ENCODE data around the gene KLC4.
"Not testable (repeated sequence)": the region's sequence is repeated elsewhere in the genome, so short reads cannot be mapped to it uniquely, and the experiment has no call there.

The KLC4 gene

GRCh38 chr6:43074847-43075669, 15.6 kb downstream of the KLC4 start:
- no peak for DNase-seq

GRCh38 chr6:43075670-43076463, 16.4 kb downstream of the KLC4 start, which contains the start of gene PTK7:
Gene PTK7, plus strand, starts transcription at chr6:43076314. Its CDS starts 175 bp downstream, at chr6:43076489.
- no peak for DNase-seq

- no peak for DNase-seq
These were observed 17.3 kb downstream of the KLC4 start for GRCh38 chr6:43076464-43077332.

- no peak for DNase-seq
These were observed 17.9 kb downstream of the KLC4 start for GRCh38 chr6:43077333-43077809.

- no peak for DNase-seq
These were observed 18.6 kb downstream of the KLC4 start for GRCh38 chr6:43077981-43078511.

- DNase-seq = no peak
These were observed 19.3 kb downstream of the KLC4 start for GRCh38 chr6:43078691-43079090.

GRCh38 chr6:43081043-43081442, 21.6 kb downstream of the KLC4 start:
- DNase-seq = no peak

GRCh38 chr6:43081922-43082321, 22.5 kb downstream of the KLC4 start:
- not testable (repeated sequence) for DNase-seq

GRCh38 chr6:43082806-43083655, 23.6 kb downstream of the KLC4 start:
- no peak for DNase-seq

- DNase-seq = no peak
These were observed 26.7 kb downstream of the KLC4 start for GRCh38 chr6:43086022-43086658.

GRCh38 chr6:43088654-43089056, 29.2 kb downstream of the KLC4 start:
- no peak for DNase-seq

GRCh38 chr6:43089467-43089866, 30.0 kb downstream of the KLC4 start:
- DNase-seq = no peak

- DNase-seq = no peak
These were observed 30.6 kb downstream of the KLC4 start for GRCh38 chr6:43089874-43090558.

- DNase-seq = no peak
These were observed 31.1 kb downstream of the KLC4 start for GRCh38 chr6:43090559-43090956.

- DNase-seq = no peak
These were observed 31.6 kb downstream of the KLC4 start for GRCh38 chr6:43091020-43091419.

- no peak for DNase-seq
These were observed 32.1 kb downstream of the KLC4 start for GRCh38 chr6:43091436-43091991.

GRCh38 chr6:43092635-43093034, 33.2 kb downstream of the KLC4 start:
- DNase-seq = no peak

GRCh38 chr6:43093436-43094289, 34.2 kb downstream of the KLC4 start:
- DNase-seq = no peak

GRCh38 chr6:43095939-43096338, 36.5 kb downstream of the KLC4 start:
- no peak for DNase-seq
